Measurements from ENCODE around the gene THG1L. TPM values are rescaled to one million over a fixed set of nuclear protein-coding genes. Genes with fewer than 3 reads are reported as not detected.

THG1L gene
- total RNA-seq, 2 donors from 2014 or later, result 11.6 to 13.8 TPM

- Mint-ChIP-seq H3K36me3 (ENCODE audit: low read depth) (peaks cover 2% of the 10 kb centered on the region), H3K27me3 (ENCODE audit: insufficient read depth) (peaks cover 12% of the 10 kb centered on the region), H3K4me1 (peaks cover 3% of the 10 kb centered on the region), H3K27ac (no peak overlapping the region), H3K9me3 (no peaks in the 10 kb centered on the region), H3K4me3 (no peak overlapping the region)
- no peak overlapping the region for H3K4me3 ChIP-seq (ENCODE audit: low read length)
- WGBS, 2 experiments (ENCODE audit: insufficient coverage in 1 of 2, insufficient read length in 1 of 2), result 90 to 100% methylated on average over 4 to 5 of the region's 11 CpGs
- no peak overlapping the region for H3K27ac ChIP-seq (ENCODE audit: low read depth, low read length)
- H3K27me3 ChIP-seq (ENCODE audit: control insufficient read depth, insufficient read depth, low read length, poor library complexity, severe bottlenecking), result peaks cover 4% of the 10 kb centered on the region
- H3K36me3 ChIP-seq (ENCODE audit: control insufficient read depth, insufficient read depth, low read length), result peaks cover 4% of the 10 kb centered on the region
- H3K4me1 ChIP-seq (ENCODE audit: control insufficient read depth, insufficient read depth, low read length), result no peaks in the 10 kb centered on the region
- H3K9me3 ChIP-seq (ENCODE audit: control insufficient read depth, low read length), result no peaks in the 10 kb centered on the region
- TF ChIP-seq CTCF (conservative IDR thresholded peaks at IDR 0.05), result no peak
- H3K9ac ChIP-seq (ENCODE audit: extremely low read depth, low read length, poor library complexity, severe bottlenecking), result no peak overlapping the region
- DNase-seq, result no peak
Measured at GRCh38 chr5:157749462-157749799, 18.2 kb downstream of the THG1L start.

GRCh38 chr5:157750320-157750719 lies 19.1 kb downstream of the THG1L start:
- Histone ChIP-seq H3K9me3 (ENCODE audit: control insufficient read depth, low read length) (no peaks in the 10 kb centered on the region), H3K36me3 (ENCODE audit: control insufficient read depth, insufficient read depth, low read length) (peaks cover 9% of the 10 kb centered on the region), H3K27me3 (ENCODE audit: control insufficient read depth, insufficient read depth, low read length, poor library complexity, severe bottlenecking) (no peaks in the 10 kb centered on the region), H3K9ac (ENCODE audit: extremely low read depth, low read length, poor library complexity, severe bottlenecking) (no peak overlapping the region), H3K4me1 (ENCODE audit: control insufficient read depth, insufficient read depth, low read length) (no peaks in the 10 kb centered on the region), H3K4me3 (ENCODE audit: low read length) (no peak overlapping the region), H3K27ac (ENCODE audit: low read depth, low read length) (no peak overlapping the region)
- Mint-ChIP-seq H3K27ac (no peak overlapping the region), H3K4me3 (no peak overlapping the region), H3K36me3 (ENCODE audit: low read depth) (peaks cover 2% of the 10 kb centered on the region), H3K4me1 (no peaks in the 10 kb centered on the region), H3K9me3 (no peaks in the 10 kb centered on the region), H3K27me3 (ENCODE audit: insufficient read depth) (peaks cover 4% of the 10 kb centered on the region)
- no peak for DNase-seq
- TF ChIP-seq CTCF (conservative IDR thresholded peaks at IDR 0.05), result no peak
- 83% methylated on average over 1 of the region's 1 CpG for WGBS, 2 experiments (ENCODE audit: insufficient coverage in 1 of 2, insufficient read length in 1 of 2)

GRCh38 chr5:157756122-157756521 lies 24.9 kb downstream of the THG1L start:
- Histone ChIP-seq H3K27me3 (ENCODE audit: control insufficient read depth, insufficient read depth, low read length, poor library complexity, severe bottlenecking) (no peaks in the 10 kb centered on the region), H3K9me3 (ENCODE audit: control insufficient read depth, low read length) (no peaks in the 10 kb centered on the region), H3K36me3 (ENCODE audit: control insufficient read depth, insufficient read depth, low read length) (peaks cover 13% of the 10 kb centered on the region), H3K4me3 (ENCODE audit: low read length) (no peak overlapping the region), H3K4me1 (ENCODE audit: control insufficient read depth, insufficient read depth, low read length) (no peaks in the 10 kb centered on the region), H3K27ac (ENCODE audit: low read depth, low read length) (no peak overlapping the region), H3K9ac (ENCODE audit: extremely low read depth, low read length, poor library complexity, severe bottlenecking) (no peak overlapping the region)
- H3K4me3 Mint-ChIP-seq, result no peak overlapping the region
- no peak for TF ChIP-seq CTCF (conservative IDR thresholded peaks at IDR 0.05)
- H3K4me1 Mint-ChIP-seq, result no peaks in the 10 kb centered on the region
- no peaks in the 10 kb centered on the region for H3K27me3 Mint-ChIP-seq (ENCODE audit: insufficient read depth)
- no peaks in the 10 kb centered on the region for H3K9me3 Mint-ChIP-seq
- WGBS, 2 experiments (ENCODE audit: insufficient coverage in 1 of 2, insufficient read length in 1 of 2), result 92 to 100% methylated on average over 3 of the region's 3 CpGs
- no peak overlapping the region for H3K27ac Mint-ChIP-seq
- no peak for DNase-seq
- peaks cover 9% of the 10 kb centered on the region for H3K36me3 Mint-ChIP-seq (ENCODE audit: low read depth)

Measured in endodermal cell (in vitro differentiated cells).